ENCODE measurements around the gene CTBP2.

- TF ChIP-seq, protein P1, sequence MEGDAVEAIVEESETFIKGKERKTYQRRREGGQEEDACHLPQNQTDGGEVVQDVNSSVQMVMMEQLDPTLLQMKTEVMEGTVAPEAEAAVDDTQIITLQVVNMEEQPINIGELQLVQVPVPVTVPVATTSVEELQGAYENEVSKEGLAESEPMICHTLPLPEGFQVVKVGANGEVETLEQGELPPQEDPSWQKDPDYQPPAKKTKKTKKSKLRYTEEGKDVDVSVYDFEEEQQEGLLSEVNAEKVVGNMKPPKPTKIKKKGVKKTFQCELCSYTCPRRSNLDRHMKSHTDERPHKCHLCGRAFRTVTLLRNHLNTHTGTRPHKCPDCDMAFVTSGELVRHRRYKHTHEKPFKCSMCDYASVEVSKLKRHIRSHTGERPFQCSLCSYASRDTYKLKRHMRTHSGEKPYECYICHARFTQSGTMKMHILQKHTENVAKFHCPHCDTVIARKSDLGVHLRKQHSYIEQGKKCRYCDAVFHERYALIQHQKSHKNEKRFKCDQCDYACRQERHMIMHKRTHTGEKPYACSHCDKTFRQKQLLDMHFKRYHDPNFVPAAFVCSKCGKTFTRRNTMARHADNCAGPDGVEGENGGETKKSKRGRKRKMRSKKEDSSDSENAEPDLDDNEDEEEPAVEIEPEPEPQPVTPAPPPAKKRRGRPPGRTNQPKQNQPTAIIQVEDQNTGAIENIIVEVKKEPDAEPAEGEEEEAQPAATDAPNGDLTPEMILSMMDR (IDR thresholded peaks at IDR 0.05): no peak
- TF ChIP-seq POLR2A (IDR thresholded peaks at IDR 0.05): no peak
Measured at GRCh38 chr10:125037145-125037877, 123.1 kb downstream of the CTBP2 start.

All from right lobe of liver (tissue), 4 donors.